HepG2 (cell line): ENCODE results near the gene CELF5. TPM values are rescaled to one million over a fixed set of nuclear protein-coding genes. Genes with fewer than 3 reads are reported as not detected.
A peak's percentile ranks its signal among the peaks of the same experiment; 100 is the strongest.

ENCODE experiments used
- CC2D1A ChIP-seq: sonication (generic); formaldehyde crosslinking; IDR thresholded peaks from 2 replicates; pipeline ENCODE4 v1.8.1; 2023; ENCODE audit warnings: mild to moderate bottlenecking, missing genetic modification reagents
- FOXP4 ChIP-seq: sonication (generic); formaldehyde crosslinking; IDR thresholded peaks from 2 replicates; pipeline ENCODE4 v1.4.0; 2020; ENCODE audit warnings: missing genetic modification reagents
- GABPB1 ChIP-seq: IDR thresholded peaks from 2 replicates; pipeline ENCODE4 v1.6.1; 2016; ENCODE audit warnings: mild to moderate bottlenecking, missing genetic modification reagents, moderate library complexity, missing compliant biosample characterization
- GATAD1 ChIP-seq: IDR thresholded peaks from 2 replicates; pipeline ENCODE4 v1.6.1; 2016; ENCODE audit warnings: missing genetic modification reagents, missing compliant biosample characterization
- HMG20A ChIP-seq: IDR thresholded peaks from 2 replicates; pipeline ENCODE4 v1.6.1; 2016; ENCODE audit warnings: borderline replicate concordance
- HNF4A ChIP-seq: sonication (generic); formaldehyde crosslinking; IDR thresholded peaks from 2 replicates; pipeline ENCODE4 v1.4.0; 2020; ENCODE audit warnings: missing genetic modification reagents
- HNRNPL ChIP-seq: fragments of 200-400 bp; formaldehyde crosslinking; IDR thresholded peaks from 2 replicates; pipeline ENCODE4 v1.6.1; 2017; ENCODE audit warnings: mild to moderate bottlenecking, low read depth, low read length
- IRF9 ChIP-seq: sonication (generic); formaldehyde crosslinking; IDR thresholded peaks from 2 replicates; pipeline ENCODE4 v1.8.0; 2022; ENCODE audit warnings: missing genetic modification reagents, mild to moderate bottlenecking, borderline replicate concordance
- KDM2A ChIP-seq: sonication (generic); formaldehyde crosslinking; IDR thresholded peaks from 2 replicates; pipeline ENCODE4 v1.4.0; 2020; ENCODE audit warnings: low read depth, missing genetic modification reagents, borderline replicate concordance
- NFAT5 ChIP-seq: sonication (generic); formaldehyde crosslinking; IDR thresholded peaks from 2 replicates; pipeline ENCODE4 v1.4.0; 2020; ENCODE audit warnings: missing genetic modification reagents
- NFATC3 ChIP-seq: sonication (generic); formaldehyde crosslinking; IDR thresholded peaks from 2 replicates; pipeline ENCODE4 v1.5.1; 2020; ENCODE audit warnings: mild to moderate bottlenecking, missing genetic modification reagents
- NFE2 ChIP-seq: sonication (generic); formaldehyde crosslinking; IDR thresholded peaks from 2 replicates; pipeline ENCODE4 v1.4.0; 2020; ENCODE audit warnings: missing genetic modification reagents
- PHF21A ChIP-seq: sonication (generic); formaldehyde crosslinking; IDR thresholded peaks from 2 replicates; pipeline ENCODE4 v1.5.0; 2020; ENCODE audit warnings: mild to moderate bottlenecking, missing genetic modification reagents
- SNAI1 ChIP-seq: sonication (generic); formaldehyde crosslinking; IDR thresholded peaks from 2 replicates; pipeline ENCODE4 v1.5.0; 2020; ENCODE audit warnings: mild to moderate bottlenecking, missing genetic modification reagents, borderline replicate concordance
- SOX6 ChIP-seq, 2 experiments: fragments of 450-650 bp in 1 of 2; sonication (generic) in 1 of 2; formaldehyde crosslinking in 1 of 2; IDR thresholded peaks; 2 replicates each; pipeline versions ENCODE4 v1.4.0 to v1.6.1; 2017 to 2020; ENCODE audit warnings: antibody characterized with exemption in 1 of 2, mild to moderate bottlenecking in 1 of 2, missing genetic modification reagents in 1 of 2
- TBX2 ChIP-seq: sonication (generic); formaldehyde crosslinking; IDR thresholded peaks from 2 replicates; pipeline ENCODE4 v1.5.0; 2020; ENCODE audit warnings: missing genetic modification reagents, mild to moderate bottlenecking, borderline replicate concordance
- YEATS4 ChIP-seq: sonication (generic); formaldehyde crosslinking; IDR thresholded peaks from 2 replicates; pipeline ENCODE4 v1.4.0; 2020; ENCODE audit warnings: missing genetic modification reagents, borderline replicate concordance
- ZNF12 ChIP-seq: sonication (generic); formaldehyde crosslinking; IDR thresholded peaks from 2 replicates; pipeline ENCODE4 v1.5.0; 2020; ENCODE audit warnings: missing genetic modification reagents
- ZNF607 ChIP-seq: sonication (generic); formaldehyde crosslinking; IDR thresholded peaks from 2 replicates; pipeline ENCODE4 v1.5.1; 2020; ENCODE audit warnings: missing genetic modification reagents, mild to moderate bottlenecking, borderline replicate concordance
- ZNF614 ChIP-seq: IDR thresholded peaks from 2 replicates; pipeline ENCODE4 v1.6.1; 2018; ENCODE audit warnings: missing biosample characterization, missing genetic modification reagents, inconsistent platforms, borderline replicate concordance
- ZNF776 ChIP-seq: sonication (generic); formaldehyde crosslinking; IDR thresholded peaks from 2 replicates; pipeline ENCODE4 v1.4.0; 2020; ENCODE audit warnings: mild to moderate bottlenecking, missing genetic modification reagents
- polyA plus RNA-seq, 8 experiments: library from polyadenylated mRNA; depleted of rRNA in 3 of 8; stranded (reverse) in 7 of 8; unstranded in 1 of 8; fragments of >200 nt; fragmentation: Illumina TruSeq in 4 of 8; extraction: Trizol in 4 of 8; gene quantifications; 2 replicates each; pipeline versions ENCODE4 v1.2.1 to v1.2.3, GENCODE V29; 2011 to 2016; ENCODE audit warnings: low read depth in 4 of 8, missing spikeins in 1 of 8, mixed read lengths in 1 of 8; ENCODE audit not compliant: insufficient read depth in 1 of 8
- total RNA-seq, 5 experiments: library from RNA; depleted of rRNA; stranded (reverse); fragments of >200 nt; fragmentation: Illumina TruSeq; extraction: Trizol; gene quantifications; 2 replicates each; pipeline ENCODE4 v1.2.3, GENCODE V29; 2016; ENCODE audit warnings: low read depth in 1 of 5

CELF5 gene
- total and polyA plus RNA-seq, 2 of the 13 experiments (the other 11 are each of a cell fraction or from before 2014, with no cell fraction given): 0.31 to 0.84 TPM

- TF ChIP-seq NFAT5 (CRISPR knock-in tag) (no peak), ZNF776 (no peak), FOXP4 (0 out of 2 replicates have a peak, but pooled peaks have one; percentile 15), GABPB1 (CRISPR knock-in tag) (no peak), CC2D1A (CRISPR knock-in tag) (no peak), SNAI1 (CRISPR knock-in tag) (no peak), HNRNPL (peak; percentile 63; the same call in 1 of the 2 replicates), GATAD1 (CRISPR knock-in tag) (peak; percentile 29; the same call in 1 of the 2 replicates), IRF9 (CRISPR knock-in tag) (0 out of 2 replicates have a peak, but pooled peaks have one; percentile 44), KDM2A (peak; percentile 14; the same call in 1 of the 2 replicates), YEATS4 (0 out of 2 replicates have a peak, but pooled peaks have one; percentile 20), ZNF614 (CRISPR knock-in tag) (0 out of 2 replicates have a peak, but pooled peaks have one; percentile 23), HMG20A (peak; percentile 22; the same call in 1 of the 2 replicates), ZNF12 (CRISPR knock-in tag) (0 out of 2 replicates have a peak, but pooled peaks have one; percentile 34), TBX2 (CRISPR knock-in tag) (no peak), SOX6 (IDR thresholded peaks at IDR 0.05) (no peak), SOX6 (CRISPR knock-in tag; IDR thresholded peaks at IDR 0.05) (peak; percentile 23; the same call in 1 of the 2 replicates), NFATC3 (no peak), PHF21A (peak; percentile 50; the same call in 1 of the 2 replicates), HNF4A (CRISPR knock-in tag) (peak; percentile 53; the same call in 1 of the 2 replicates), ZNF607 (no peak), NFE2 (CRISPR knock-in tag) (no peak)
These were observed 112.4 kb downstream of the CELF5 start (continued) for GRCh38 chr19:3336680-3337523.
